Testis (tissue), 3 donors: ENCODE measurements around the gene PTPRE. TPM values are rescaled to one million over a fixed set of nuclear protein-coding genes. Genes with fewer than 3 reads are reported as not detected.

ENCODE experiments used
- DNase-seq: peaks from one replicate; pipeline ENCODE4 v3.0.0-alpha.2; 2019
- H3K27ac ChIP-seq, 2 donors: fragments of 200-600 bp; sonication (generic); one replicate each; pipeline ENCODE4 v1.5.1; 2019
- H3K27me3 ChIP-seq: fragments of 200-600 bp; sonication (generic); one replicate; pipeline ENCODE4 v1.5.1; 2019
- H3K36me3 ChIP-seq: fragments of 200-600 bp; sonication (generic); one replicate; pipeline ENCODE4 v1.5.1; 2017; ENCODE audit warnings: low read depth; ENCODE audit errors: missing control alignments
- H3K4me1 ChIP-seq: fragments of 200-600 bp; sonication (generic); one replicate; pipeline ENCODE4 v1.5.1; 2019
- H3K4me3 ChIP-seq, 2 donors: fragments of 200-600 bp; sonication (generic); one replicate each; pipeline ENCODE4 v1.5.1; 2017 to 2019
- H3K9me3 ChIP-seq: fragments of 200-600 bp; sonication (generic); one replicate; pipeline ENCODE4 v1.5.1; 2017
- CTCF ChIP-seq, 3 experiments: fragments of 450-650 bp in 2 of 3; fragments of 200-600 bp in 1 of 3; sonication (generic) in 1 of 3; IDR thresholded peaks; one replicate each; pipeline ENCODE4 v1.5.1; 2016 to 2019; ENCODE audit warnings: antibody characterized with exemption in 3 of 3, mild to moderate bottlenecking in 2 of 3, moderate library complexity in 1 of 3
- POLR2A ChIP-seq: fragments of 450-650 bp; IDR thresholded peaks from one replicate; pipeline ENCODE4 v1.6.1; 2017; ENCODE audit warnings: antibody characterized with exemption, mild to moderate bottlenecking, moderate library complexity
- WGBS, 2 donors: methylation state at CpG; one replicate each; pipeline ENCODE4 v1.1.5; 2018; 5-methylcytosine and 5-hydroxymethylcytosine counted together
- intact Hi-C: fragments of 100-400 bp; cut with DNase I; formaldehyde crosslinking; loops from one replicate; pipeline ENCODE4 v1.15.1; 2023; ENCODE audit warnings: low total_unique reads
- polyA plus RNA-seq: library from polyadenylated mRNA; stranded (reverse); fragments of 350-450 nt; fragmentation: Illumina TruSeq; extraction: RNeasy Lipid Tissue Mini Kit (QIAGEN cat#74804); gene quantifications from one replicate; pipeline ENCODE4 v1.2.3, GENCODE V29; 2014; ENCODE audit warnings: low read depth, low replicate concordance; ENCODE audit not compliant: insufficient read depth
- total RNA-seq, 2 donors: library from RNA; depleted of rRNA; stranded (reverse); fragments of >200 nt; gene quantifications; one replicate each; pipeline ENCODE4 v1.2.3, GENCODE V29; 2016

PTPRE gene
- total and polyA plus RNA-seq, 3 donors from 2014 or later = 10.0 to 26.6 (median 15.3) TPM

- Histone ChIP-seq H3K9me3 (no peaks in the 10 kb centered on the region), H3K4me1 (no peaks in the 10 kb centered on the region), H3K4me3 (no peak overlapping the region), H3K36me3 (no peaks in the 10 kb centered on the region), H3K27me3 (no peaks in the 10 kb centered on the region), H3K27ac (no peak overlapping the region)
- no peak for DNase-seq
- 95 to 97% methylated on average over 4 of the region's 4 CpGs for WGBS, 2 donors
- TF ChIP-seq CTCF (IDR thresholded peaks at IDR 0.05) (no peak), POLR2A (no peak)
- intact Hi-C loops = no loop called here
Measured at GRCh38 chr10:128105383-128105782, 198.5 kb downstream of the PTPRE start.

- intact Hi-C loops = no loop called here
- no peak for TF ChIP-seq CTCF (IDR thresholded peaks at IDR 0.05)
- TF ChIP-seq POLR2A = no peak
- Histone ChIP-seq H3K36me3 (no peaks in the 10 kb centered on the region), H3K27me3 (no peaks in the 10 kb centered on the region), H3K4me1 (no peaks in the 10 kb centered on the region), H3K4me3 (no peak overlapping the region), H3K27ac (no peak overlapping the region), H3K9me3 (no peaks in the 10 kb centered on the region)
- DNase-seq = no peak
- WGBS, 2 donors = 89 to 96% methylated on average over 4 of the region's 4 CpGs
Measured at GRCh38 chr10:128109707-128110106, 202.8 kb downstream of the PTPRE start.

GRCh38 chr10:128110339-128110738 lies 203.4 kb downstream of the PTPRE start:
- no peak for DNase-seq
- WGBS, 2 donors = 96 to 97% methylated on average over 3 of the region's 3 CpGs
- Histone ChIP-seq H3K27ac (no peak overlapping the region), H3K4me1 (no peaks in the 10 kb centered on the region), H3K4me3 (no peak overlapping the region), H3K36me3 (no peaks in the 10 kb centered on the region), H3K9me3 (no peaks in the 10 kb centered on the region), H3K27me3 (no peaks in the 10 kb centered on the region)
- intact Hi-C loops = no loop called here
- TF ChIP-seq CTCF (IDR thresholded peaks at IDR 0.05) (no peak), POLR2A (no peak)

GRCh38 chr10:128111696-128112095 lies 204.8 kb downstream of the PTPRE start:
- intact Hi-C loops = no loop called here
- Histone ChIP-seq H3K4me1 (no peaks in the 10 kb centered on the region), H3K36me3 (no peaks in the 10 kb centered on the region), H3K9me3 (no peaks in the 10 kb centered on the region), H3K27ac (no peak overlapping the region), H3K27me3 (no peaks in the 10 kb centered on the region), H3K4me3 (no peak overlapping the region)
- no peak for DNase-seq
- no peak for TF ChIP-seq CTCF (IDR thresholded peaks at IDR 0.05)
- no peak for TF ChIP-seq POLR2A
- 82 to 88% methylated on average over 6 of the region's 6 CpGs for WGBS, 2 donors

GRCh38 chr10:128113026-128113425 lies 206.1 kb downstream of the PTPRE start:
- TF ChIP-seq CTCF (IDR thresholded peaks at IDR 0.05) (no peak), POLR2A (no peak)
- no peaks in the 10 kb centered on the region for H3K9me3 ChIP-seq
- no peaks in the 10 kb centered on the region for H3K27me3 ChIP-seq
- no peak overlapping the region for H3K27ac ChIP-seq
- no peaks in the 10 kb centered on the region for H3K36me3 ChIP-seq
- H3K4me1 ChIP-seq = no peaks in the 10 kb centered on the region
- intact Hi-C loops = no loop called here
- H3K4me3 ChIP-seq = no peak overlapping the region
- no peak for DNase-seq
- 96 to 97% methylated on average over 13 of the region's 13 CpGs for whole genome bisulfite sequencing, 2 donors
